Astrocyte (in vitro differentiated cells and primary cell): ENCODE results near the gene NSUN6. TPM values are rescaled to one million over a fixed set of nuclear protein-coding genes. Genes with fewer than 3 reads are reported as not detected.

Experiments used
- DNase-seq: peaks from one replicate; pipeline ENCODE4 v3.0.0-alpha.2; 2010; ENCODE audit warnings: low read depth
- FAIRE-seq: peaks from 2 replicates; lab custom pipeline; 2011; peaks lifted over from hg19 to GRCh38; lab: Jason Lieb, UNC
- H2AFZ ChIP-seq: 2 replicates; pipeline ENCODE4 v1.6.0; 2012; ENCODE audit warnings: low read depth, low read length, inconsistent platforms
- H3K27ac ChIP-seq: 2 replicates; pipeline ENCODE4 v1.5.1; 2011; ENCODE audit warnings: low read depth, low read length, inconsistent platforms
- H3K27me3 ChIP-seq: 2 replicates; pipeline ENCODE4 v1.6.0; 2011; ENCODE audit warnings: low read length, inconsistent platforms; ENCODE audit not compliant: insufficient read depth
- H3K36me3 ChIP-seq: 2 replicates; pipeline ENCODE4 v1.5.1; 2011; ENCODE audit warnings: low read length, inconsistent platforms; ENCODE audit not compliant: insufficient read depth
- H3K4me1 ChIP-seq: 2 replicates; pipeline ENCODE4 v1.5.1; 2011; ENCODE audit warnings: low read length, inconsistent platforms; ENCODE audit not compliant: insufficient read depth
- H3K4me2 ChIP-seq: 2 replicates; pipeline ENCODE4 v1.6.0; 2012; ENCODE audit warnings: low read length, inconsistent platforms
- H3K4me3 ChIP-seq: 2 replicates; pipeline ENCODE4 v1.5.1; 2011; ENCODE audit warnings: low read depth, mild to moderate bottlenecking, low read length, inconsistent platforms; ENCODE audit not compliant: insufficient read depth
- H3K79me2 ChIP-seq: 2 replicates; pipeline ENCODE4 v1.6.0; 2012; ENCODE audit warnings: mild to moderate bottlenecking, low read length, inconsistent platforms; ENCODE audit not compliant: insufficient read depth
- H3K9ac ChIP-seq: 2 replicates; pipeline ENCODE4 v1.6.0; 2012; ENCODE audit warnings: mild to moderate bottlenecking, low read length, inconsistent platforms
- H3K9me3 ChIP-seq: 2 replicates; pipeline ENCODE4 v1.5.1; 2012; ENCODE audit warnings: low read depth, mild to moderate bottlenecking, low read length, inconsistent platforms; ENCODE audit not compliant: insufficient read depth
- H4K20me1 ChIP-seq: 2 replicates; pipeline ENCODE4 v1.6.0; 2012; ENCODE audit warnings: low read length, inconsistent platforms; ENCODE audit not compliant: insufficient read depth
- H3K27ac Mint-ChIP-seq: one replicate; pipeline ENCODE4 v1.8.0; 2021; ENCODE audit warnings: mild to moderate bottlenecking, mixed read lengths; ENCODE audit not compliant: unreplicated experiment
- H3K27me3 Mint-ChIP-seq: one replicate; pipeline ENCODE4 v1.8.0; 2021; ENCODE audit warnings: low read depth, mixed read lengths; ENCODE audit not compliant: unreplicated experiment
- H3K36me3 Mint-ChIP-seq: one replicate; pipeline ENCODE4 v1.8.0; 2021; ENCODE audit warnings: low read depth, mixed read lengths; ENCODE audit not compliant: unreplicated experiment
- H3K4me1 Mint-ChIP-seq: one replicate; pipeline ENCODE4 v1.8.0; 2021; ENCODE audit warnings: low read depth, mixed read lengths; ENCODE audit not compliant: unreplicated experiment
- H3K4me3 Mint-ChIP-seq: one replicate; pipeline ENCODE4 v1.8.0; 2021; ENCODE audit warnings: mild to moderate bottlenecking, moderate library complexity, mixed read lengths; ENCODE audit not compliant: unreplicated experiment
- H3K9me3 Mint-ChIP-seq: one replicate; pipeline ENCODE4 v1.8.0; 2021; ENCODE audit warnings: mild to moderate bottlenecking, mixed read lengths; ENCODE audit not compliant: unreplicated experiment
- CTCF ChIP-seq: IDR thresholded peaks from 2 replicates; pipeline ENCODE4 v1.5.1; 2011; ENCODE audit warnings: low read depth, mild to moderate bottlenecking, inconsistent platforms, low read length, moderate library complexity; ENCODE audit not compliant: insufficient read depth
- EZH2 ChIP-seq: IDR thresholded peaks from 2 replicates; pipeline ENCODE4 v1.6.1; 2012; ENCODE audit warnings: mild to moderate bottlenecking, low read length, inconsistent platforms; ENCODE audit not compliant: insufficient read depth
- total RNA-seq: library from RNA; stranded (reverse); gene quantifications from 2 replicates; pipeline ENCODE4 v1.2.1, GENCODE V29; 2021

Gene NSUN6
- total RNA-seq, 1 donor from 2014 or later, result 7.3 TPM

DNA sequence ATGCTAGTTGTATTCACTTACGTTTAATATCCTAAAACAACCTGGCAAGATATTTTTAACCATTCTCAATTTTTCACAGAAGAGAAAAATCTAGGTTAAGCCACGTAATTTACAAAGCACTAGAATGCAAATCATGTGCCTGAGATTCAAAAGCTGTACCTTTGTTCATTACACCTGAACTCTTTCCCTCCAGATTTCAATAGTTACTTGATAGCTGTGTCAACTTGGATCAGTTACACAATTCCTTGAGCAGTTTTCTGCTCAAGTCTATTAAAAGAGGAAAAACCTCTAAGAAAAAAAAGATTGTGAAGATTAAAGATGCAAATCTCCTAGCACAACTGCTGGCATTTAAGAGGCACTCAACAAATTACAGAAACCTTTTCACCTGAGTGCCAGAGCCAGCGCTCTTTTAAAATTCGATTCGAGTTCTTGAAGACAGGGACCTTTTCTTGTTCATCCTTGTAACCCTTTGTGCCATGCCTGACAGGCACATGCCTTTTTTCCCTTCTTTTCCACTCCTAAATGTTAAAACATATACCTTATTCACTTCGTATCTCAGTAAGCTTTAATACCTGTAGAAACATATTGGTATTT, 886 bp downstream of the NSUN6 start:
- Histone ChIP-seq H3K9me3 (no peaks in the 10 kb centered on the region), H3K9ac (peak overlapping the region; percentile 92), H3K79me2 (peaks cover 24% of the 10 kb centered on the region), H3K27ac (peak overlapping the region; percentile 83), H2AFZ (peak overlapping the region; percentile 94), H3K27me3 (no peaks in the 10 kb centered on the region), H4K20me1 (no peaks in the 10 kb centered on the region), H3K4me2 (peak overlapping the region; percentile 90), H3K36me3 (peaks cover 5% of the 10 kb centered on the region), H3K4me3 (peak overlapping the region; percentile 94), H3K4me1 (peaks cover 5% of the 10 kb centered on the region)
- Mint-ChIP-seq H3K27ac (peak overlapping the region; percentile 94), H3K4me3 (peak overlapping the region; percentile 97), H3K36me3 (no peaks in the 10 kb centered on the region), H3K27me3 (no peaks in the 10 kb centered on the region), H3K4me1 (peaks cover 3% of the 10 kb centered on the region), H3K9me3 (peaks cover 3% of the 10 kb centered on the region)
- TF ChIP-seq CTCF, result no peak
- TF ChIP-seq EZH2, result no peak
- no peak for DNase-seq
- FAIRE-seq, result no peak

DNA sequence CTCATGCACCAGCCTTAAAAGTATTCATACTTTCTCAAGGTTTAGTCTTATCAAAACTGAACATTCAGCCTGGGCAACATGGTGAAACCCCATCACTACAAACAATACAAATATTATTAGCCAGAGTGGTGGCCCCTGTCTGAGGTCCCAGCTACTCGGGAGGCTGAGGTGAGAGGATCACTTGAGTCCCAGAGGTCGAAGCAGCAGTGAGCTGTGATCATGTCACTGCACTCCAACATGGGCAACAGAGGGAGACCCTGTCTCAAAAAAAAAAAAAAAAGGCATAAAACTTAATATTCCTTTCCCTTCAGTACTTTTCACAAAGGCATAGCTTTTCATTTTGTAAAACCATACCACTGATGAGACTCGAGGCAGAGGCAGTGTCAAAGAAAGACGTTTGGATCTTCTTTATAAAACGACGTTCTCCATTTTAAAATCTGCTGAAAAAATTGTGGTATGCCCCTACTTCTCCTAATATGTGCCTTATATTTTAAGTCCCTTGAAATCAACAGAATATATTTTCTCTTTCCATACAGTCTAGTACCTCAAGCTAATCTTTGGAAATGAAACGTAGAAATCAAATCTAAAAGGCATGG, 1.9 kb downstream of the NSUN6 start:
- H2AFZ ChIP-seq, result no peak overlapping the region
- H3K36me3 Mint-ChIP-seq, result no peaks in the 10 kb centered on the region
- H3K79me2 ChIP-seq, result peaks cover 24% of the 10 kb centered on the region
- peak overlapping the region; percentile 6 for H3K4me3 ChIP-seq
- no peaks in the 10 kb centered on the region for H3K27me3 ChIP-seq
- H3K9me3 Mint-ChIP-seq, result peaks cover 3% of the 10 kb centered on the region
- H3K9me3 ChIP-seq, result no peaks in the 10 kb centered on the region
- no peak overlapping the region for H3K27ac Mint-ChIP-seq
- peak overlapping the region; percentile 90 for H3K4me2 ChIP-seq
- DNase-seq (no peak), FAIRE-seq (no peak)
- peaks cover 5% of the 10 kb centered on the region for H3K4me1 ChIP-seq
- H3K27ac ChIP-seq, result no peak overlapping the region
- peak overlapping the region; percentile 97 for H3K4me3 Mint-ChIP-seq
- TF ChIP-seq CTCF (no peak), EZH2 (no peak)
- H3K9ac ChIP-seq, result no peak overlapping the region
- no peaks in the 10 kb centered on the region for H4K20me1 ChIP-seq
- H3K27me3 Mint-ChIP-seq, result no peaks in the 10 kb centered on the region
- peaks cover 3% of the 10 kb centered on the region for H3K4me1 Mint-ChIP-seq
- peaks cover 5% of the 10 kb centered on the region for H3K36me3 ChIP-seq

DNA sequence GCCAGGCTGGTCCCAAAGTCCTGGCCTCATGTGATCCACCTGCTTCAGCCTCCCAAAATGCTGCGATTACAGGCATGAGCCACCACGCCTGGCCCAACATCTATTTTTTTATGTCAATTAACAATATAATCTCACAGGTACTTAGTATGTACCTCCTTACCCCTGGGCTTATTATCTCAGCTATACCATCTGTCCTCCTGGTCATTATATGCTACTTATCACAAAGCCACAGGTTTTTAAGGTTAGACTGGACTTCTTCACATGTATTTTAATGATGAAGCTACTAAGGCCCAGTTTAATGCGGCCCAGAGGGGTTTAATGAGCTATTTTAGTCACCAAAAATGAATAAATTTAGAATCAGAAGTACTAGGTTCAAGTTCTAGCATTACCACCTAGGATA, 3.4 kb downstream of the NSUN6 start:
- Histone ChIP-seq H3K27ac (no peak overlapping the region), H4K20me1 (no peaks in the 10 kb centered on the region), H3K9ac (no peak overlapping the region), H3K4me3 (no peak overlapping the region), H2AFZ (no peak overlapping the region), H3K9me3 (no peaks in the 10 kb centered on the region), H3K4me2 (no peak overlapping the region), H3K4me1 (peaks cover 5% of the 10 kb centered on the region), H3K79me2 (peaks cover 24% of the 10 kb centered on the region), H3K27me3 (no peaks in the 10 kb centered on the region), H3K36me3 (peaks cover 5% of the 10 kb centered on the region)
- Mint-ChIP-seq H3K4me1 (peaks cover 3% of the 10 kb centered on the region), H3K36me3 (no peaks in the 10 kb centered on the region), H3K4me3 (no peak overlapping the region), H3K27me3 (no peaks in the 10 kb centered on the region), H3K9me3 (peaks cover 3% of the 10 kb centered on the region), H3K27ac (no peak overlapping the region)
- FAIRE-seq (no peak), DNase-seq (no peak)
- TF ChIP-seq EZH2 (no peak), CTCF (no peak)
